ENCODE measurements around the gene MYO1C. TPM values are rescaled to one million over a fixed set of nuclear protein-coding genes. Genes with fewer than 3 reads are reported as not detected.

MYO1C gene
- total and polyA plus RNA-seq, 9 of the 15 experiments (the other 6 are each of a cell fraction or from before 2014, with no cell fraction given) = 0.46 to 32.5 (median 11.6) TPM

DNA sequence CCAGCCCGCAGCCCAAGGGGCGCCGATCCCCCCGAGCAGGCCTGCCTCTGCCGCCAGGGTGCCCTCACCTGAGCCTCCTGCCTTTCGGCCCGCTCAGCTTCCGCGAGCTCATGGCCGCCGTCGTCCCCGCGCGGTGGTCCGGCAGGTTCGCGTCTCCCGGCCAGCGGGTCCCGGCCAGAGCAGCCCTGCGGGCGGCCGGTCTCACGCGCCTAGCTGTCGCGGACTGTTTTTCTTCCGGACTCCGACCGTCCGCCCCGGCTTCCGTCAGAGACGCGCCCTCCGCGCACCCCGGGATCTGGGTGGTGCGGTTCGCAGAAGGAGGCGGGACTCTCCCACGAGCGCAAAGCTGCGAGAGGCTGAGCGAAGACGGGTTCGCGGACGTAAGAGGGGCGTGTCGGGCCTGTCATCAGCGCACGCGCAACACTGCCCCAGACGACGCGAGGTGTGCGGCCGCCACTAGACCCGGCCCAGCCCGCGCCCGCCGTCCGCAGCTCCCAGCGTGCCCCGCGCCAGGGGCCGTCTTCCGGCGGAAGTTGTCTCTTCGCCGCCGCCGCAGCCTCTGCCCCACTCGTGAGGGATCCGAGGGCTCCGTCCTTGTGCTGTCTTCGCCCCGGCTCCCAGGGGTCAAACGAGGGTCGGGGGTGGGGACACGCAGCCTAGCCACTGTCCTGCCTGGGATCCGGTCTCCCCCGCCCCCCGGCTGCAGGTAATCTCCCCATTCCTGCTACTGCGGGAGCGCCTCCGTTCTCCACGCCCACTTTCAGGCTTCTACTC, 24.1 kb upstream of the MYO1C start, which contains the start of gene INPP5K (continued):
- TF ChIP-seq PTTG1 (tag; IDR thresholded peaks at IDR 0.05; ENCODE audit: low read depth) = no peak
- TF ChIP-seq RHOXF2B (CRISPR knock-in tag; conservative IDR thresholded peaks at IDR 0.05) = no peak
- TF ChIP-seq NCOA2 (IDR thresholded peaks at IDR 0.05; ENCODE audit: partially characterized antibody in 2 of 2) = no peak
- TF ChIP-seq XRCC4 (IDR thresholded peaks at IDR 0.05; ENCODE audit: extremely low read depth, insufficient read depth, insufficient read length) = no peak
- TF ChIP-seq RBM22 (IDR thresholded peaks at IDR 0.05; ENCODE audit: low read depth, low read length, poor library complexity, severe bottlenecking) = peak; percentile 52
- TF ChIP-seq ZNF79 (CRISPR knock-in tag; IDR thresholded peaks at IDR 0.05; ENCODE audit: low read depth) = no peak
- TF ChIP-seq ZNF561 (CRISPR knock-in tag; conservative IDR thresholded peaks at IDR 0.05) = no peak
- TF ChIP-seq, protein P1, sequence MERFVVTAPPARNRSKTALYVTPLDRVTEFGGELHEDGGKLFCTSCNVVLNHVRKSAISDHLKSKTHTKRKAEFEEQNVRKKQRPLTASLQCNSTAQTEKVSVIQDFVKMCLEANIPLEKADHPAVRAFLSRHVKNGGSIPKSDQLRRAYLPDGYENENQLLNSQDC (CRISPR knock-in tag; IDR thresholded peaks at IDR 0.05) = no peak
- TF ChIP-seq MTA1 (IDR thresholded peaks at IDR 0.05; ENCODE audit: borderline replicate concordance) = peak; percentile 89; the same call in 1 of the 2 replicates
- TF ChIP-seq ELF2 (CRISPR knock-in tag; IDR thresholded peaks at IDR 0.05) = peak; percentile 79
- TF ChIP-seq IFI16 (CRISPR knock-in tag; IDR thresholded peaks at IDR 0.05) = no peak
- TF ChIP-seq KLF6 (CRISPR knock-in tag; IDR thresholded peaks at IDR 0.05; ENCODE audit: borderline replicate concordance) = no peak
- no peak for TF ChIP-seq CHCHD3 (CRISPR knock-in tag; IDR thresholded peaks at IDR 0.05)
- TF ChIP-seq BRD4 (IDR thresholded peaks at IDR 0.05) = no peak
- no peak for TF ChIP-seq ZBTB43 (CRISPR knock-in tag; IDR thresholded peaks at IDR 0.05)
- no peak for TF ChIP-seq PURB (CRISPR knock-in tag; IDR thresholded peaks at IDR 0.05; ENCODE audit: low read depth)
- TF ChIP-seq MTA2 (IDR thresholded peaks at IDR 0.05; ENCODE audit: low read depth) = no peak
- no peak for TF ChIP-seq TFE3 (CRISPR knock-in tag; IDR thresholded peaks at IDR 0.05)
- no peak for TF ChIP-seq ZNF699 (CRISPR knock-in tag; IDR thresholded peaks at IDR 0.05; ENCODE audit: insufficient replicate concordance)
- TF ChIP-seq ILF3 (IDR thresholded peaks at IDR 0.05; ENCODE audit: borderline replicate concordance) = no peak
- TF ChIP-seq TBL1XR1 (IDR thresholded peaks at IDR 0.05; ENCODE audit: low read length in 2 of 2) = no peak; a peak in 1 of 4 replicates
- TF ChIP-seq, protein P2, sequence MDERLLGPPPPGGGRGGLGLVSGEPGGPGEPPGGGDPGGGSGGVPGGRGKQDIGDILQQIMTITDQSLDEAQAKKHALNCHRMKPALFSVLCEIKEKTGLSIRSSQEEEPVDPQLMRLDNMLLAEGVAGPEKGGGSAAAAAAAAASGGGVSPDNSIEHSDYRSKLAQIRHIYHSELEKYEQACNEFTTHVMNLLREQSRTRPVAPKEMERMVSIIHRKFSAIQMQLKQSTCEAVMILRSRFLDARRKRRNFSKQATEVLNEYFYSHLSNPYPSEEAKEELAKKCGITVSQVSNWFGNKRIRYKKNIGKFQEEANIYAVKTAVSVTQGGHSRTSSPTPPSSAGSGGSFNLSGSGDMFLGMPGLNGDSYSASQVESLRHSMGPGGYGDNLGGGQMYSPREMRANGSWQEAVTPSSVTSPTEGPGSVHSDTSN (CRISPR knock-in tag; IDR thresholded peaks at IDR 0.05; ENCODE audit: low read depth) = no peak
- TF ChIP-seq, protein P2 (tag; conservative IDR thresholded peaks at IDR 0.05; ENCODE audit: low read depth) = no peak
